Endothelial cell (in vitro differentiated cells): ENCODE data around the gene HMGCS2. TPM values are rescaled to one million over a fixed set of nuclear protein-coding genes. Genes with fewer than 3 reads are reported as not detected.

Source experiments
- DNase-seq: peaks from one replicate; pipeline ENCODE4 v3.0.0; 2021; ENCODE audit warnings: low spot score
- H3K27ac Mint-ChIP-seq: one replicate; pipeline ENCODE4 v1.8.0; 2021; ENCODE audit warnings: mixed read lengths, inconsistent platforms; ENCODE audit not compliant: unreplicated experiment
- H3K27me3 Mint-ChIP-seq: one replicate; pipeline ENCODE4 v1.8.0; 2021; ENCODE audit warnings: mild to moderate bottlenecking, moderate library complexity, mixed read lengths, inconsistent platforms; ENCODE audit not compliant: unreplicated experiment
- H3K36me3 Mint-ChIP-seq: one replicate; pipeline ENCODE4 v1.8.0; 2021; ENCODE audit warnings: mild to moderate bottlenecking, low read depth, mixed read lengths, inconsistent platforms; ENCODE audit not compliant: unreplicated experiment
- H3K4me1 Mint-ChIP-seq: one replicate; pipeline ENCODE4 v1.8.0; 2021; ENCODE audit warnings: mild to moderate bottlenecking, mixed read lengths, inconsistent platforms; ENCODE audit not compliant: unreplicated experiment
- H3K4me3 Mint-ChIP-seq: one replicate; pipeline ENCODE4 v1.8.0; 2021; ENCODE audit warnings: mild to moderate bottlenecking, mixed read lengths, inconsistent platforms; ENCODE audit not compliant: unreplicated experiment
- H3K9me3 Mint-ChIP-seq: one replicate; pipeline ENCODE4 v1.8.0; 2021; ENCODE audit warnings: mixed read lengths, inconsistent platforms; ENCODE audit not compliant: unreplicated experiment
- CTCF ChIP-seq: fragments of 200-600 bp; sonication (generic); IDR thresholded peaks from one replicate; pipeline ENCODE4 v1.5.0; 2021; ENCODE audit warnings: antibody characterized with exemption; ENCODE audit not compliant: unreplicated experiment
- total RNA-seq: library from RNA; stranded (reverse); fragmentation: NEBNext Ultra II Directional; extraction: Animal tissue kit (Norgen Biotek cat#: 25700); gene quantifications from one replicate; pipeline ENCODE4 v1.2.1, GENCODE V29; 2021; ENCODE audit not compliant: unreplicated experiment

HMGCS2 gene
- total RNA-seq, 1 donor from 2014 or later: not detected

DNA sequence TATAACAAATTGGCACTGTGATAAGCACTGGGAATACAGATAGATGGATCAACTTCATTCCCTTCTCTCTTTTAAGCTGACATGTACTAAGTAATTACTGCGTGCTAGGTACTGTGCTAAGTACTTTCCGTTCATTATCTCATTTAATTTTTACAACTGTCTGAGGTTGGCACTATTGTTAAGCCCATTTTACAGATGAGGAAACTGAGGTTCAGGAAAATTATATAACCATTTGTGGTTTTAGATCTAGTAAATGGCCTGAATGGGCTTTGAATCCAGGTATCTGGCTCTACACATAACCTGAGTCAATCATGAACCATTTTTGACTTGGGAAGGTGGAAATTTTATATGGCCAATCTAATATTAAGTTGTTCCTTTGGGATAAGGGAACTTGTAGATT, 3.6 kb upstream of the HMGCS2 start:
- Mint-ChIP-seq H3K9me3 (no peaks in the 10 kb centered on the region), H3K27ac (no peak overlapping the region), H3K4me3 (no peak overlapping the region), H3K36me3 (no peaks in the 10 kb centered on the region), H3K4me1 (peaks cover 2% of the 10 kb centered on the region), H3K27me3 (peaks cover 2% of the 10 kb centered on the region)
- no peak for DNase-seq
- TF ChIP-seq CTCF: no peak

- Mint-ChIP-seq H3K27ac (no peak overlapping the region), H3K9me3 (no peaks in the 10 kb centered on the region), H3K36me3 (no peaks in the 10 kb centered on the region), H3K27me3 (peaks cover 2% of the 10 kb centered on the region), H3K4me3 (no peak overlapping the region), H3K4me1 (peaks cover 2% of the 10 kb centered on the region)
- DNase-seq: no peak
- no peak for TF ChIP-seq CTCF
Measured at GRCh38 chr1:119771770-119772169, 3.1 kb upstream of the HMGCS2 start.

- DNase-seq: peak; percentile 25
- H3K9me3 Mint-ChIP-seq: no peaks in the 10 kb centered on the region
- no peaks in the 10 kb centered on the region for H3K27me3 Mint-ChIP-seq
- TF ChIP-seq CTCF: no peak
- peaks cover 2% of the 10 kb centered on the region for H3K4me1 Mint-ChIP-seq
- no peak overlapping the region for H3K27ac Mint-ChIP-seq
- H3K36me3 Mint-ChIP-seq: no peaks in the 10 kb centered on the region
- no peak overlapping the region for H3K4me3 Mint-ChIP-seq
Measured at GRCh38 chr1:119771016-119771415, 2.3 kb upstream of the HMGCS2 start.

DNA sequence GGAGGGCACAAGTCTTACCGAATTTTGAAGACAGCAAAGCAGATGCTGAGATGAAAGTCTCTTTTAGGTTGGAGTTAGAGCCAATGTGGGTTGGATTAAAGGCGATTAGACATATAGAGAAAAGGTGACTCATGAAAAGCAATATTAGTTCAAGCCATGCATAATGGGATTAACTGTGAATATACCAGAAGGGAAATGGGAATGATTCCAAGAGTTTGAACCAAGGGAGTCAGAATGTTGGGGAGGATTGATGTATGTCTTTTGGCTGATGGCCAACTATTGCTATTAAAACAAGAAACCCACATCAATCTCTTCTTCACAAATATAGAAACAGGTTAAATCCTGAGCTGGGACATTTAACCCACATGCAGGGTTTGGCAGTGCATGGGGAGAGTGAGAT, 1.2 kb downstream of the HMGCS2 start:
- Mint-ChIP-seq H3K4me1 (no peaks in the 10 kb centered on the region), H3K27ac (no peak overlapping the region), H3K4me3 (no peak overlapping the region), H3K9me3 (no peaks in the 10 kb centered on the region), H3K27me3 (no peaks in the 10 kb centered on the region), H3K36me3 (no peaks in the 10 kb centered on the region)
- DNase-seq: no peak
- TF ChIP-seq CTCF: no peak

- Mint-ChIP-seq H3K4me1 (no peaks in the 10 kb centered on the region), H3K36me3 (no peaks in the 10 kb centered on the region), H3K27ac (no peak overlapping the region), H3K27me3 (no peaks in the 10 kb centered on the region), H3K9me3 (no peaks in the 10 kb centered on the region), H3K4me3 (no peak overlapping the region)
- TF ChIP-seq CTCF: no peak
- no peak for DNase-seq
Measured at GRCh38 chr1:119766374-119766794, 2.3 kb downstream of the HMGCS2 start.
